A549 (cell line): ENCODE data around the gene DISC1. TPM values are rescaled to one million over a fixed set of nuclear protein-coding genes. Genes with fewer than 3 reads are reported as not detected.

Experiments
- ATAC-seq, 2 experiments: fragments of 200-7000 bp in 1 of 2; fragments of >200 bp in 1 of 2; cut with Nextera tagmentation in 1 of 2; cut with Tn5 transposase in 1 of 2; 3 replicates each; pipeline versions ENCODE4 v1.8.0 to v1.9.1; 2018 to 2020; ENCODE audit warnings: mild to moderate bottlenecking in 1 of 2, moderate library complexity in 1 of 2
- CTCF ChIA-PET: fragments of 300-600 bp; sonication (Branson Sonifier 250); formaldehyde crosslinking; extraction: SDS; loops from one replicate; lab custom pipeline; 2021; ENCODE audit warnings: antibody characterized with exemption, inconsistent platforms; lab: Yijun Ruan, JAX
- POLR2A ChIA-PET: fragments of 350-600 bp; formaldehyde crosslinking; extraction: SDS; loops from one replicate; lab custom pipeline; 2021; ENCODE audit warnings: antibody characterized with exemption, inconsistent platforms; lab: Yijun Ruan, JAX
- DNase-seq, 2 experiments: peaks; one replicate each; pipeline versions ENCODE4 v3.0.0 to v3.0.0-alpha.2; 2011 to 2016; ENCODE audit warnings: low read depth in 1 of 2, low spot score in 1 of 2
- FAIRE-seq: peaks from 2 replicates; lab custom pipeline; 2011; peaks lifted over from hg19 to GRCh38; lab: Jason Lieb, UNC
- H3K27ac ChIP-seq, 2 experiments: fragments of >200 bp; sonication (Bioruptor Twin); formaldehyde crosslinking; 3 replicates each; pipeline ENCODE4 v1.5.1; 2016 to 2017
- H3K4me1 ChIP-seq: fragments of >200 bp; sonication (Bioruptor Twin); formaldehyde crosslinking; 3 replicates; pipeline ENCODE4 v1.6.1; 2016
- H3K4me2 ChIP-seq: fragments of >200 bp; sonication (Bioruptor Twin); formaldehyde crosslinking; 3 replicates; pipeline ENCODE4 v1.6.1; 2016
- H3K4me3 ChIP-seq: fragments of >200 bp; sonication (Bioruptor Twin); formaldehyde crosslinking; 3 replicates; pipeline ENCODE4 v1.5.1; 2016
- H3K9me3 ChIP-seq: fragments of >200 bp; sonication (Bioruptor Twin); formaldehyde crosslinking; 3 replicates; pipeline ENCODE4 v1.6.1; 2016
- ATOH8 ChIP-seq: fragments of 250-450 bp; sonication (Bioruptor Pico); IDR thresholded peaks from 2 replicates; pipeline ENCODE4 v1.5.0; 2020; ENCODE audit warnings: low read depth, mild to moderate bottlenecking, moderate library complexity
- EHF ChIP-seq: fragments of 250-450 bp; sonication (Bioruptor Pico); IDR thresholded peaks from 2 replicates; pipeline ENCODE4 v1.5.0; 2020; ENCODE audit warnings: mild to moderate bottlenecking
- ESRRA ChIP-seq: fragments of 150-350 bp; IDR thresholded peaks from 2 replicates; pipeline ENCODE4 v1.6.1; 2014; ENCODE audit warnings: mild to moderate bottlenecking, low read length, borderline replicate concordance
- HES2 ChIP-seq: fragments of >200 bp; sonication (Bioruptor Twin); formaldehyde crosslinking; IDR thresholded peaks from 2 replicates; pipeline ENCODE4 v1.6.1; 2016
- JUNB ChIP-seq: fragments of >200 bp; sonication (Bioruptor Twin); formaldehyde crosslinking; IDR thresholded peaks from 2 replicates; pipeline ENCODE4 v1.6.1; 2016
- NFE2L2 ChIP-seq: fragments of 150-350 bp; conservative IDR thresholded peaks from 2 replicates; pipeline ENCODE4 v1.6.1; 2014; ENCODE audit warnings: low read length
- RAD21 ChIP-seq, 2 experiments: fragments of >200 bp in 1 of 2; sonication (Bioruptor Twin) in 1 of 2; formaldehyde crosslinking in 1 of 2; IDR thresholded peaks in 1 of 2; conservative IDR thresholded peaks in 1 of 2; 2 replicates in 1 of 2; 3 replicates in 1 of 2; pipeline ENCODE4 v1.6.1; 2012 to 2018; ENCODE audit warnings: inconsistent platforms in 1 of 2
- RNF2 ChIP-seq: fragments of 200-600 bp; sonication (generic); IDR thresholded peaks from 2 replicates; pipeline ENCODE4 v1.6.1; 2016; ENCODE audit warnings: low read depth, mild to moderate bottlenecking, antibody characterized with exemption, moderate library complexity, borderline replicate concordance
- SMC3 ChIP-seq: fragments of >200 bp; sonication (Bioruptor Twin); formaldehyde crosslinking; IDR thresholded peaks from 3 replicates; pipeline ENCODE4 v1.6.1; 2018; ENCODE audit warnings: inconsistent platforms
- TP53 ChIP-seq: fragments of 250-450 bp; sonication (Bioruptor Pico); IDR thresholded peaks from 2 replicates; pipeline ENCODE4 v1.5.0; 2021; ENCODE audit warnings: mild to moderate bottlenecking, moderate library complexity
- ZNF302 ChIP-seq: fragments of 250-450 bp; sonication (Bioruptor Pico); IDR thresholded peaks from 2 replicates; pipeline ENCODE4 v1.9.0; 2021; ENCODE audit warnings: inconsistent platforms, mild to moderate bottlenecking, moderate library complexity
- ZSCAN20 ChIP-seq: fragments of 250-450 bp; sonication (Bioruptor Pico); IDR thresholded peaks from 2 replicates; pipeline ENCODE4 v1.8.0; 2022; ENCODE audit warnings: mild to moderate bottlenecking, moderate library complexity
- WGBS: methylation state at CpG from one replicate; pipeline ENCODE4 v1.1.6; 2017; ENCODE audit errors: missing lambda C conversion rate; 5-methylcytosine and 5-hydroxymethylcytosine counted together
- polyA plus RNA-seq, 4 experiments: library from polyadenylated mRNA; depleted of rRNA in 3 of 4; stranded (reverse); fragments of >200 nt; fragmentation: RNase III in 1 of 4; extraction: RNeasy Plus Mini Kit Qiagen cat#74134 plus additional on column Dnase treatment in 1 of 4; gene quantifications; 2 replicates in 3 of 4; 3 replicates in 1 of 4; pipeline ENCODE4 v1.2.3, GENCODE V29; 2011 to 2017
- TF ChIP-seq, protein P1 (sequence below): fragments of >200 bp; sonication (Bioruptor Twin); formaldehyde crosslinking; IDR thresholded peaks from 3 replicates; pipeline ENCODE4 v1.5.1; 2016
- TF ChIP-seq, protein P2 (sequence below): fragments of 150-350 bp; IDR thresholded peaks from 2 replicates; pipeline ENCODE4 v1.6.1; 2014; ENCODE audit warnings: low read depth, mild to moderate bottlenecking, low read length

DISC1 gene
- polyA plus RNA-seq, 2 of the 4 experiments (the other 2 are of a cell fraction) = 0.39 to 0.74 TPM

GRCh38 chr1:231801042-231801585 lies 174.5 kb downstream of the DISC1 start:
- no peak overlapping the region for H3K4me3 ChIP-seq
- no peak for FAIRE-seq
- ChIA-PET CTCF (interaction anchor here (0.6 to 1.4 kb wide), 3 partner anchors 13 to 175 kb away, joined by 3 to 4 read pairs (median 3); no protein-coding TSS in a partner anchor), POLR2A (no interaction called here)
- no peaks in the 10 kb centered on the region for H3K4me1 ChIP-seq
- DNase-seq = no peak
- no peak overlapping the region for H3K4me2 ChIP-seq
- H3K27ac ChIP-seq = no peak overlapping the region
- TF ChIP-seq RNF2 = no peak
- TF ChIP-seq JUNB = no peak
- 96% methylated on average over 6 of the region's 6 CpGs for WGBS
- H3K9me3 ChIP-seq = 0 out of 3 replicates have a peak, but pooled peaks cover 4% of the 10 kb centered on the region
- no peak for ATAC-seq

DNA sequence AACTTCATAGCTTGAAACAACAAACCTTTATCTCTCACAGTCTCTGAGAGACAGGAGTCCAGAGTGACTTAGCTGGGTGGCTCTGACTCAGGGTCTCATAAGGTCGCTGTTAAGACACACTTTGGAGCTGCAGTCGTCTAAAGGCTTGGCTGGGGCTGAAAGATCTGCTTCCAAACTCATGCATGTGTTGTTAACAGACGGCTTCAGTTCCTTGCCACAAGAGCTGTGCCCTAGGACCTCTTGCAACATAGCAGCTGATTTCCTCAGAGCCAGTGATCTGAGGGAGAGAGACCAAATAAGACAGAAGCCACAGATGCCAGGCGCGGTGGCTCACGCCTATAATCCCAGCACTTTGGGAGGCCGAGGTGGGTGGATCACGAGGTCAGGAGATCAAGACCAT lies 176.8 kb downstream of the DISC1 start:
- POLR2A ChIA-PET = no interaction called here

GRCh38 chr1:231806623-231807495 lies 180.3 kb downstream of the DISC1 start:
- ChIA-PET POLR2A (no interaction called here), CTCF (interaction anchor here (1.1 to 2.0 kb wide), 8 partner anchors 11 to 50 kb away, joined by 3 to 8 read pairs (median 4); no protein-coding TSS in a partner anchor)
- peak; percentile 76 to 98; a peak in 4 of 6 replicates for ATAC-seq
- DNase-seq = peak; percentile 20 to 55
- Histone ChIP-seq H3K9me3 (0 out of 3 replicates have a peak, but pooled peaks cover 4% of the 10 kb centered on the region), H3K27ac (no peak overlapping the region), H3K4me2 (no peak overlapping the region), H3K4me1 (no peaks in the 10 kb centered on the region), H3K4me3 (no peak overlapping the region)
- FAIRE-seq = no peak
- TF ChIP-seq HES2 (no peak), SMC3 (0 out of 3 replicates have a peak, but pooled peaks have one; percentile 14), TP53 (CRISPR knock-in tag) (no peak), RAD21 (conservative IDR thresholded peaks at IDR 0.05 in 1 of 2, IDR thresholded peaks at IDR 0.05 in 1 of 2) (peak in 1 of 2 experiments; percentile 49; a peak in 2 of 5 replicates)
- TF ChIP-seq, protein P1, sequence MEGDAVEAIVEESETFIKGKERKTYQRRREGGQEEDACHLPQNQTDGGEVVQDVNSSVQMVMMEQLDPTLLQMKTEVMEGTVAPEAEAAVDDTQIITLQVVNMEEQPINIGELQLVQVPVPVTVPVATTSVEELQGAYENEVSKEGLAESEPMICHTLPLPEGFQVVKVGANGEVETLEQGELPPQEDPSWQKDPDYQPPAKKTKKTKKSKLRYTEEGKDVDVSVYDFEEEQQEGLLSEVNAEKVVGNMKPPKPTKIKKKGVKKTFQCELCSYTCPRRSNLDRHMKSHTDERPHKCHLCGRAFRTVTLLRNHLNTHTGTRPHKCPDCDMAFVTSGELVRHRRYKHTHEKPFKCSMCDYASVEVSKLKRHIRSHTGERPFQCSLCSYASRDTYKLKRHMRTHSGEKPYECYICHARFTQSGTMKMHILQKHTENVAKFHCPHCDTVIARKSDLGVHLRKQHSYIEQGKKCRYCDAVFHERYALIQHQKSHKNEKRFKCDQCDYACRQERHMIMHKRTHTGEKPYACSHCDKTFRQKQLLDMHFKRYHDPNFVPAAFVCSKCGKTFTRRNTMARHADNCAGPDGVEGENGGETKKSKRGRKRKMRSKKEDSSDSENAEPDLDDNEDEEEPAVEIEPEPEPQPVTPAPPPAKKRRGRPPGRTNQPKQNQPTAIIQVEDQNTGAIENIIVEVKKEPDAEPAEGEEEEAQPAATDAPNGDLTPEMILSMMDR = peak; percentile 18; the same call in 1 of the 3 replicates
- WGBS = 74% methylated on average over 21 of the region's 21 CpGs

More for the DNA sequence above, 176.8 kb downstream of the DISC1 start:
- Histone ChIP-seq H3K4me3 (no peak overlapping the region), H3K9me3 (0 out of 3 replicates have a peak, but pooled peaks cover 4% of the 10 kb centered on the region), H3K4me2 (no peak overlapping the region), H3K27ac (no peak overlapping the region), H3K4me1 (no peaks in the 10 kb centered on the region)
- no peak for DNase-seq
- CTCF ChIA-PET = interaction anchor here (1.5 to 1.6 kb wide), 2 partner anchors 46 to 63 kb away, joined by 3 to 5 read pairs; no protein-coding TSS in a partner anchor
- no peak for ATAC-seq
- FAIRE-seq = no peak
- TF ChIP-seq ESRRA (no peak), NFE2L2 (no peak), ATOH8 (CRISPR knock-in tag) (no peak), ZNF302 (no peak), EHF (CRISPR knock-in tag) (no peak), ZSCAN20 (CRISPR knock-in tag) (no peak)
- TF ChIP-seq, protein P2, sequence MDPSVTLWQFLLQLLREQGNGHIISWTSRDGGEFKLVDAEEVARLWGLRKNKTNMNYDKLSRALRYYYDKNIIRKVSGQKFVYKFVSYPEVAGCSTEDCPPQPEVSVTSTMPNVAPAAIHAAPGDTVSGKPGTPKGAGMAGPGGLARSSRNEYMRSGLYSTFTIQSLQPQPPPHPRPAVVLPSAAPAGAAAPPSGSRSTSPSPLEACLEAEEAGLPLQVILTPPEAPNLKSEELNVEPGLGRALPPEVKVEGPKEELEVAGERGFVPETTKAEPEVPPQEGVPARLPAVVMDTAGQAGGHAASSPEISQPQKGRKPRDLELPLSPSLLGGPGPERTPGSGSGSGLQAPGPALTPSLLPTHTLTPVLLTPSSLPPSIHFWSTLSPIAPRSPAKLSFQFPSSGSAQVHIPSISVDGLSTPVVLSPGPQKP = no peak
- 54% methylated on average over 8 of the region's 8 CpGs for WGBS
